ENCODE data around the gene GMPR.
"Not testable (repeated sequence)": the region's sequence is repeated elsewhere in the genome, so short reads cannot be mapped to it uniquely, and the experiment has no call there.

Gene GMPR

DNA sequence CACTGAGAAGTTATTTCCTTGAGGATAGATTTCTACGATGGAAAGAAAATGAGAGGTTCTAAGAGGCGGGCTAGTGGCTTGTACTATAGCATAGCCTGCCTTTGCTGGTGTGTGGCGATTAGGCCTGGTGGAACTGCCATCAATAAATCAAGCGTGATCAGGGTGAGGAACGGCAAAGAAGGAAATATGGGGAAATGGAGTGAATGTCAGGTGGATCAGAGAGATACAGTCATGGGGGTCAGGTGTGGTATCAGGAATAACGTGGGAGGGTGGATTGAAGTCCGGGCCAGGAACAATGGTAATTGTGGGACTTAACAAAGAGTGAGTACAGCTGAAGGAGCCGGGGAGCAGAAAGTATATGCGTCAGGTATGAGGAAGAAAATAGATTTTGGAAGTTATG lies 22.2 kb downstream of the GMPR start:
- H3K79me2 ChIP-seq (ENCODE audit: control insufficient read depth, insufficient read depth, low read length, unreplicated experiment); H3K27ac ChIP-seq (ENCODE audit: low read depth, low read length); H3K4me3 ChIP-seq (ENCODE audit: low read depth, low read length); H3K36me3 ChIP-seq (ENCODE audit: insufficient read depth, low read length); H3K27me3 ChIP-seq (ENCODE audit: insufficient read depth, low read length); H2AFZ ChIP-seq (ENCODE audit: low read length, unreplicated experiment); H3K4me1 ChIP-seq (ENCODE audit: control insufficient read depth, insufficient read depth, low read length, unreplicated experiment): not testable (repeated sequence)

DNA sequence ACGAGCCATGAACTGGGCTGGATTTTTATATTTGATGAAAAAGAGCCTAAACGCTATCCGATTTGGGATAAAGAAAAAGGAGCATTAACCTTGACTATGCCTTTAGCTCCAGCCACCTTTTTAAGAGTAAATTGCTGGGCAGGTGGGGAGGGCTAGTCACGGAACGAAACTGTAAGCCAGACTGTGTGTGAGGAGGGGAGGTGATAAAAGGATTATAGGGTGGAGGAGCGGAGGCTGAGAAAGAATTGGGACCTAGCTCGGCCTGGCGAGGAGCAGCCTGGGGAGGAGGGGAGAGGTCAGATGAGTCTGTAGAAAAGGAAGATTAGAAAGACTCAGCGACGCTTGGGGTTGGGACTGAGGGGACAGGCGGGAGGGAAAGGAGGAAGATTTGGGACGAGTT lies 24.4 kb downstream of the GMPR start:
- not testable (repeated sequence) for H3K27ac ChIP-seq (ENCODE audit: low read depth, low read length); H3K4me1 ChIP-seq (ENCODE audit: control insufficient read depth, insufficient read depth, low read length, unreplicated experiment); H3K79me2 ChIP-seq (ENCODE audit: control insufficient read depth, insufficient read depth, low read length, unreplicated experiment); H3K36me3 ChIP-seq (ENCODE audit: insufficient read depth, low read length); H2AFZ ChIP-seq (ENCODE audit: low read length, unreplicated experiment); H3K27me3 ChIP-seq (ENCODE audit: insufficient read depth, low read length); H3K4me3 ChIP-seq (ENCODE audit: low read depth, low read length)

DNA sequence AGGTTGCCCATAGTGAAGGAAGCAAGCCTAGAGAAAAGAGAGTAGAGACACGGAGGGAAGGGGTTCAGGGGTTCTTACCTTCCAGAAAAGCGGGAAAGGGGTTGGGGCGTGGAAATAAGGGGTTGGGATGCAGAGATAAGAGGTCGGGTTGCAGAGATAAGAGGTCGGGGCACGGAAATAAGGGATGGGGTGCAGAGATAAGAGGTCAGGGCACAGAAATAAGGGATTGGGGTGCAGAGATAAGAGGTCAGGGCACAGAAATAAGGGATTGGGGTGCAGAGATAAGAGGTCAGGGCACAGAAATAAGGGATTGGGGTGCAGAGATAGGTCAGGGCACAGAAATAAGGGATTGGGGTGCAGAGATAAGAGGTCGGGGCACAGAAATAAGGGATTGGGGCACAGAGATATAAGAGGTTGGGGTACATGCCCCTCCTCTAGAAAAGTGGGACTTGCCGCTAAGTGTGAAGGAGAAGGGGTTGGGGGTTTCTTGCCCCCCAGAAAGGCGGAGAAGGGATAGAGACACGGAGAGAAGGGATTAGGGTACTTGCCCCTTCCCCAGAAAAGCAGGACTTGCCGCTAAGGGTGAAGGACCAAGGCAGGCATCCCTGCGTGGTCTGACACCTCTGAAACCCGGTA lies 25.2 kb downstream of the GMPR start:
- not testable (repeated sequence) for H3K27me3 ChIP-seq (ENCODE audit: insufficient read depth, low read length); H2AFZ ChIP-seq (ENCODE audit: low read length, unreplicated experiment); H3K36me3 ChIP-seq (ENCODE audit: insufficient read depth, low read length); H3K4me1 ChIP-seq (ENCODE audit: control insufficient read depth, insufficient read depth, low read length, unreplicated experiment); H3K4me3 ChIP-seq (ENCODE audit: low read depth, low read length); H3K79me2 ChIP-seq (ENCODE audit: control insufficient read depth, insufficient read depth, low read length, unreplicated experiment); H3K27ac ChIP-seq (ENCODE audit: low read depth, low read length)

DNA sequence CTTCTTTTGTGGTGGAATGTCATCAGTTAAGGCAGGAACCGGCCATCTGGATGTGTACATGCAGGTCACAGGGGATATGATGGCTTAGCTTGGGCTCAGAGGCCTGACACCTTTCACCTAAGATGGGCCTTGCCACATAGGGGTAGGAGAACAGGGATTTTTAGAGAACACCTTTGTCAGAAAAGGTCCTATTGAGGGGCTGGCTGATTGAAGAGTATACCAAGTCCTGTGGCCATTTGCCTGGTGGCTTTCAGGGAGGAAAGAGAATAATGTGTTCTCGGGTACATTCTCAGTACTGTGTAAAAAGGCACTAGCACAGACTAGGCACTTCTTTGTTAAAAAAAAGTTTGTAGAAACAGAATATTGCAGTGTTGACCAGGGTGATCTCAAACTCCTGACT lies 26.4 kb downstream of the GMPR start:
- Histone ChIP-seq H3K79me2 (ENCODE audit: control insufficient read depth, insufficient read depth, low read length, unreplicated experiment) (no peaks in the 10 kb centered on the region), H3K27me3 (ENCODE audit: insufficient read depth, low read length) (no peaks in the 10 kb centered on the region), H3K4me3 (ENCODE audit: low read depth, low read length) (no peak overlapping the region), H3K36me3 (ENCODE audit: insufficient read depth, low read length) (no peaks in the 10 kb centered on the region), H2AFZ (ENCODE audit: low read length, unreplicated experiment) (no peak overlapping the region), H3K4me1 (ENCODE audit: control insufficient read depth, insufficient read depth, low read length, unreplicated experiment) (no peaks in the 10 kb centered on the region), H3K27ac (ENCODE audit: low read depth, low read length) (no peak overlapping the region)

DNA sequence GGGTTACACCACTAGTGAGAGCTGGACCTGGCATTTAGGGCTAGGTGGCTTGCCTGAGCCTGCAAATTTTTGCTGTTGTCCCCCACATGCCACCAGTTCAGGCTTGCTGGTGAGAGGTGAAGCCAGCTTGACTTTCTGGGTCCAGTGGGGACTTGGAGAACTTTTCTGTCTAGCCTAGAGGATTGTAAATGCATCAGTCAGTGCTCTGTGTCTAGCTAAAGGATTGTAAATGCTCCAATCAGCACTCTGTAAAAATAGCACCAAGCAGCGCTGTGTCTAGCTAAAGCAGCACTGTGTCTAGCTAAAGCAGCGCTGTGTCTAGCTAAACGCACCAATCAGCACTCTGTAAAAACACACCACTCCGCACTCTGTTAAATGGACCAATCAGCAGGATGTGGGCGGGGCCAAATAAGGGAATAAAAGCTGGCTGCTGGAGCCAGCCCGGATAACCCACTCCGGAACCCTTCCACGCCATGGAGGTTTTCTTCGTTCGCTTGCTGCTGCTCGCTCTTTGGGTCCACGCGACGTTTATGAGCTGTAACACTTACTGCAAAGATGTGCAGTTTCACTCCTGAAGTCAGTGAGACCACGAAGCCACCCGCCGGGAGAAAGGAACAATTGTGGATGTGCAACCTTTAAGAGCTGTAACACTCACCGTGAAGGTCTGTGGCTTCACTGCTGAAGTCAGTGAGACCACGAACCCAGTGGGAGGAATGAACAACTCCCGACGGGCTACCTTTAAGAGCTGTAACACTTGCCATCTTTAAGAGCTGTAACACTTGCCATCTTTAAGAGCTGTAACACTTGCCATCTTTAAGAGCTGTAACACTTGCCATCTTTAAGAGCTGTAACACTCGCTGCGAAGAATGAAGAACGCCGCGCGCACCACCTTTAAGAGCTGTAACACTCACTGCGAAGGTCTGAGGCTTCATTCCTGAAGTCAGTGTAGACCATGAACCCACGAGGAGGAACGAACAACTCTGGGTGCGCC lies 27.3 kb downstream of the GMPR start:
- no peak overlapping the region for H3K27ac ChIP-seq (ENCODE audit: low read depth, low read length)
- H3K27me3 ChIP-seq (ENCODE audit: insufficient read depth, low read length), result no peaks in the 10 kb centered on the region
- no peaks in the 10 kb centered on the region for H3K4me1 ChIP-seq (ENCODE audit: control insufficient read depth, insufficient read depth, low read length, unreplicated experiment)
- no peak overlapping the region for H2AFZ ChIP-seq (ENCODE audit: low read length, unreplicated experiment)
- no peaks in the 10 kb centered on the region for H3K36me3 ChIP-seq (ENCODE audit: insufficient read depth, low read length)
- no peak overlapping the region for H3K4me3 ChIP-seq (ENCODE audit: low read depth, low read length)
- no peaks in the 10 kb centered on the region for H3K79me2 ChIP-seq (ENCODE audit: control insufficient read depth, insufficient read depth, low read length, unreplicated experiment)

DNA sequence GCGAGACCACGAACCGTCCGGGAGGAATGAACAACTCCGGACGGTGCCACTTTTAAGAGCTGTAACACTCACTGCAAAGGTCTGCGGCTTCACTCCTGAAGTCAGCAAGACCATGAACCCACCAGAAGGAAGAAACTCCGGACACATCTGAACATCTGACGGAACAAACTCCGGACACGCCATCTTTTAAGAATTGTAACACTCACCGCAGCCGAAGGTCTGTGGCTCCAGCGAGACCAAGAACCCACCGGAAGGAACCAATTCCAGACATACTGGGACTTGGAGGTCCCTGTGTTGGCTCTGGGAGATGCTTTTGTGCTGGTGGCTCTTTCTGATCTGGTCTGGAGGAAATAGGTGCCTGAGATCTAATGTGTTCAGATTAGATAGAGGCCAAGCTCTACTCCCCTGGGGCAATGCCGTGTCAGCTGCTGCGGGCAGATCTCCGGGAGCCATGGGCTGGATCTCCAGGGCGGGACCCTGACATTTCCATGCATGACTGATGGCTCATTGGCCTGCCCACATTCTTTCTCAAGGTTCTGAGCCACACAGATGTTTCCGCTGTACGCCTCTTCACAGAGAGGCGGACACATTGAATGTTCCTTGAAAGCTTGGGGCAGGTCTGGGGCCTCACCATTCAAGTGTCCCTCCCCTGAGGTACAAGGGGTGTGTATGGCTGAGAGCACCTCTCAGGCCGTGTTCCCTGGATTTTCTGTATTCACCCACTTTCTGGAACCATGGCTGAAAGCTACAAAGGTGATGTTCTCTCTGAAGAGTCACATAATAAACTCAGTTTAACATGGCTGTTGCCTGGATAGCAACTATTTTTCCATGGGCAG lies 29.3 kb downstream of the GMPR start:
- Histone ChIP-seq H3K27ac (ENCODE audit: low read depth, low read length) (no peak overlapping the region), H3K79me2 (ENCODE audit: control insufficient read depth, insufficient read depth, low read length, unreplicated experiment) (no peaks in the 10 kb centered on the region), H3K36me3 (ENCODE audit: insufficient read depth, low read length) (no peaks in the 10 kb centered on the region), H3K27me3 (ENCODE audit: insufficient read depth, low read length) (no peaks in the 10 kb centered on the region), H3K4me3 (ENCODE audit: low read depth, low read length) (no peak overlapping the region), H2AFZ (ENCODE audit: low read length, unreplicated experiment) (no peak overlapping the region), H3K4me1 (ENCODE audit: control insufficient read depth, insufficient read depth, low read length, unreplicated experiment) (no peaks in the 10 kb centered on the region)

DNA sequence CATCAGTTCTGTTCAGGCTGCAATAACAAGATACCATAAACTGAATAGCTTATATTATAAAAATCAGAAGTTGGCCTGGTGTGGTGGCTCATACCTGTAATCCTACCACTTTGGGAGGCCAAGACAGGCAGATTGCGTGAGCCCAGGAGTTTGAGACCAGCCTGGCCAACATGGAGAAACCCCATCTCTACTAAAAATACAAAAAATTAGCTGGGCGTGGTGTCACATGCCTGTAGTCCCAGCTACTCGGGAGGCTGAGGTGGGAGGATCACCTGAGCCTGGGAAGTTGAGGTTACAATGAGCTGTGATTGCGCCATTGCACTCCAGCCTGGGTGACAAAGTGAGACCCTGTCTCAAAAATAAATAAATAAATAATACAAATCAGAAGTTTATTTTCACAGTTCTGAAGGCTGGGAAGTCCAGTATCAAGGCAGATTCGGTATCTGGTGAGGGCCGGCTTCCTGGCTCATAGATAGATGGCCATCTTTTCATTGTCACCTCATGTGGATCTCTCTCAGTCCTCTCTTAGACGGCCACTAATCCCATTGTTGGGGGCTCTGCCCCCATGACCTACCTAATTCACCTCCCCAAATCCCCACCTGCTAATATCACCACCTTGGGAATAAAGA lies 31.2 kb downstream of the GMPR start:
- not testable (repeated sequence) for H3K27me3 ChIP-seq (ENCODE audit: insufficient read depth, low read length); H3K4me3 ChIP-seq (ENCODE audit: low read depth, low read length); H3K4me1 ChIP-seq (ENCODE audit: control insufficient read depth, insufficient read depth, low read length, unreplicated experiment); H3K27ac ChIP-seq (ENCODE audit: low read depth, low read length); H3K36me3 ChIP-seq (ENCODE audit: insufficient read depth, low read length); H3K79me2 ChIP-seq (ENCODE audit: control insufficient read depth, insufficient read depth, low read length, unreplicated experiment); H2AFZ ChIP-seq (ENCODE audit: low read length, unreplicated experiment)

DNA sequence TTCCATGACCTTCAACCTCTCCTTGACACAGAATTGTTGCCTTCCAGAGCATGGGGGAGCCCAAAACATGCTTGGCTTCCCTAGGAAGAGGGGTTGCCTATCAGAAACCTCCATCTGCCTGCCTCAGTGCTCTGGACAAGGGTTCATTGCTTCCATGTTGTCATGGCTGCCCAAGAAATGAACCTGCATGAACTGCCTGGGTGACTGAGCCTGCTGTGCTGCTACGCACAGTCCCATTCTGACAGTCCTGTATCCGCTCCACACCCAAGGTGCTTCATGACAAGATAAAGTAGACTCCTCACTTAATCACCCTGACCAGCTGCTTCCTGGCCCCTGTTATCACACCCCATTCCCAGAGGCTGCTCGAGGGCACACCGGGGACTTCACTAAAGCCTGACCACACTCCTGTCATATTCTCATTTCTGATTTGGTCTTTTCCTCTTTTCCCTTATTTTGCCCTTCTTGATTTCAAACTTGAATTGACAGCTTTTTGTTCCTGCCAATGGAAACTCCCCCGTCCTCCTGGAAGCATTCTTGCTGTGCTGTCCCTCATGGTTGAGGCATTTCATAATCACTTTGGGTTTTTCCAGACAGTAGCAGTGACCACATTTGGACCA lies 31.9 kb downstream of the GMPR start:
- no peaks in the 10 kb centered on the region for H3K27me3 ChIP-seq (ENCODE audit: insufficient read depth, low read length)
- H3K27ac ChIP-seq (ENCODE audit: low read depth, low read length), result no peak overlapping the region
- no peaks in the 10 kb centered on the region for H3K79me2 ChIP-seq (ENCODE audit: control insufficient read depth, insufficient read depth, low read length, unreplicated experiment)
- H2AFZ ChIP-seq (ENCODE audit: low read length, unreplicated experiment), result no peak overlapping the region
- no peaks in the 10 kb centered on the region for H3K36me3 ChIP-seq (ENCODE audit: insufficient read depth, low read length)
- no peaks in the 10 kb centered on the region for H3K4me1 ChIP-seq (ENCODE audit: control insufficient read depth, insufficient read depth, low read length, unreplicated experiment)
- H3K4me3 ChIP-seq (ENCODE audit: low read depth, low read length), result no peak overlapping the region

DNA sequence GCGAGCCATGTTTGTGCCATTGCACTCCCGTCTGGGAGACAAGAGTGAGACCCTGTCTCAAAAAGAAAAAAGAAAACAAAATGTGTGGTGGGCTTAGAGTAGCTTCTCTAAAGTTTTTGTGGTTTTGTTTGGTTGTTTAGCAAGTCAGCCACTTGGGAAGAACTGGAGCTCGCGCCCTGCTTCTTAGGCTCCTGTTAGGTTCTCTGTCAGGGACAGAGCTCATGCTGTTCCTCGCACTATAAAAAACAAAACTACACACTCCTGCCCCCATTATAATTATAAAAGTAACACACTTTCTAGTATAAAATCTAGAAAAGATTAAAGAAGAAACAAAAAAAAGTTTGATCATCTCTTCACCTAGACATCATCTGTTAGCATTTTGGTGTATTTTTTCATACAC lies 33.0 kb downstream of the GMPR start:
- no peaks in the 10 kb centered on the region for H3K79me2 ChIP-seq (ENCODE audit: control insufficient read depth, insufficient read depth, low read length, unreplicated experiment)
- H3K36me3 ChIP-seq (ENCODE audit: insufficient read depth, low read length), result no peaks in the 10 kb centered on the region
- no peaks in the 10 kb centered on the region for H3K4me1 ChIP-seq (ENCODE audit: control insufficient read depth, insufficient read depth, low read length, unreplicated experiment)
- H3K4me3 ChIP-seq (ENCODE audit: low read depth, low read length), result no peak overlapping the region
- H2AFZ ChIP-seq (ENCODE audit: low read length, unreplicated experiment), result no peak overlapping the region
- no peak overlapping the region for H3K27ac ChIP-seq (ENCODE audit: low read depth, low read length)
- no peaks in the 10 kb centered on the region for H3K27me3 ChIP-seq (ENCODE audit: insufficient read depth, low read length)

DNA sequence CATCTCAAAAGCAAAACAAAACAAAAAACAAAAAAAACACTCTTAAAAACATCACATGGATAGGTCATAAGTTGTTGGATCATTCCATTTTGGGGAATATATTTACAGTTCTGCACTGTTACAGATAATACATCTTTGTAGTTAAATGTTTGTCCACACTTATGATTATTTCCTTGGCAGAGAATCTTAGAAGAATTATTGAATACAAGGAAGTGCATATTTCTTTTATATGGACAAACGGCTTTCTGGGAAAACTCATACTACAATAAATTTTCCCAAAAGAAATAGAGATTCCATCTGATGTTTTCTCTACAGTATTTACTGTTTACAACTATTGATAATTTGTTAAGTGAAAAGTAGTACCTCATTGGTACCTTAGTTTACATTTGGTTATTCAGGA lies 33.8 kb downstream of the GMPR start:
- no peaks in the 10 kb centered on the region for H3K4me1 ChIP-seq (ENCODE audit: control insufficient read depth, insufficient read depth, low read length, unreplicated experiment)
- no peak overlapping the region for H2AFZ ChIP-seq (ENCODE audit: low read length, unreplicated experiment)
- no peak overlapping the region for H3K27ac ChIP-seq (ENCODE audit: low read depth, low read length)
- no peaks in the 10 kb centered on the region for H3K27me3 ChIP-seq (ENCODE audit: insufficient read depth, low read length)
- no peaks in the 10 kb centered on the region for H3K36me3 ChIP-seq (ENCODE audit: insufficient read depth, low read length)
- no peaks in the 10 kb centered on the region for H3K79me2 ChIP-seq (ENCODE audit: control insufficient read depth, insufficient read depth, low read length, unreplicated experiment)
- H3K4me3 ChIP-seq (ENCODE audit: low read depth, low read length), result no peak overlapping the region
